Measurements from ENCODE around the gene SRMS.

DNA sequence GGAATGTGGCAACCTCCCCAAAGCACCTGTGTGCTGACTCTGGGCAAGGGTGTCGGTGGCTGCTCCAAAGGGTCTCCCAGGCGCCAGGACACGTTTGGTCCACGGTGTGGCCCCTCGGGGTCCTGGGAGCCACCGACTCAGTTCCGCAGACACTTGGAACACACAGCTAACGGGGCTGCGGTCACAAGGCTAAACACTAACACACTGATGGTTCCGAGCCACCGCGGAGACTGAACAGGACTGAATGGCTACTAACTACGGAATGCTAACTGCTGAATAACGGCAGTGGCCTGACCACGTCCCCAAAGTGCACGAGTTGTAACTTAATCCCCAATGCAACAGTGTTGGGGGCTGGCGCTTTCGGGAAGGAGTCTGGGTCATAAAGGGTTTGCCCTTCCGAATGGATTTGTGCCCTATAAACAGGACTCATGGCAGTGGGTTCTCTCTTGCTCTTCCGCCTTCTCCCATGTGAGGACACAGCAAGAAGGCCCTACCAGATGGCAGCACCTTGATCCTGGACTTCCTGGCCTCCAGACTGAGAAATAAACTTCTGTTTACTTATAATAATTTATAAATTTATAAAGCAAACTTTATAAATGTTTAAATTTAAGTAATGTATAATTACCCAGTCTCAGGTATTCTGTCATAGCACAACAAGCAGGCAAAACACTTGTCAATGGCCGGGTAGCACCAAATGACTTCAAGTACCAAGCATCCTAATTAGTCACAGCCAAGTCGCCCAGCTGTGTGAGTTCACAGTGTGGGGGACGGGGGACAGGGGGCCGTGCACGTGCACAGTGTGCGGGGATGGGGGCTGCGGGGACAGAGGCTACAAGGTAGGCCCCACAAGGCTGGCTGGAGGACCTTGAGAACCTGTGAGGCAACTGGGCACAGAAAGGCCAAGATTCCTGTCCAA, 46.4 kb downstream of the SRMS start:
- TF ChIP-seq, protein P1, sequence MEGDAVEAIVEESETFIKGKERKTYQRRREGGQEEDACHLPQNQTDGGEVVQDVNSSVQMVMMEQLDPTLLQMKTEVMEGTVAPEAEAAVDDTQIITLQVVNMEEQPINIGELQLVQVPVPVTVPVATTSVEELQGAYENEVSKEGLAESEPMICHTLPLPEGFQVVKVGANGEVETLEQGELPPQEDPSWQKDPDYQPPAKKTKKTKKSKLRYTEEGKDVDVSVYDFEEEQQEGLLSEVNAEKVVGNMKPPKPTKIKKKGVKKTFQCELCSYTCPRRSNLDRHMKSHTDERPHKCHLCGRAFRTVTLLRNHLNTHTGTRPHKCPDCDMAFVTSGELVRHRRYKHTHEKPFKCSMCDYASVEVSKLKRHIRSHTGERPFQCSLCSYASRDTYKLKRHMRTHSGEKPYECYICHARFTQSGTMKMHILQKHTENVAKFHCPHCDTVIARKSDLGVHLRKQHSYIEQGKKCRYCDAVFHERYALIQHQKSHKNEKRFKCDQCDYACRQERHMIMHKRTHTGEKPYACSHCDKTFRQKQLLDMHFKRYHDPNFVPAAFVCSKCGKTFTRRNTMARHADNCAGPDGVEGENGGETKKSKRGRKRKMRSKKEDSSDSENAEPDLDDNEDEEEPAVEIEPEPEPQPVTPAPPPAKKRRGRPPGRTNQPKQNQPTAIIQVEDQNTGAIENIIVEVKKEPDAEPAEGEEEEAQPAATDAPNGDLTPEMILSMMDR (IDR thresholded peaks at IDR 0.05) = no peak
- TF ChIP-seq POLR2A (IDR thresholded peaks at IDR 0.05) = no peak
